Peyer's patch (tissue), 4 donors: ENCODE measurements around the gene NKD2.

Experiments used
- POLR2A ChIP-seq, 2 donors: fragments of 450-650 bp; IDR thresholded peaks; one replicate each; pipeline ENCODE4 v1.5.1; 2017; ENCODE audit warnings: antibody characterized with exemption in 2 of 2, mild to moderate bottlenecking in 2 of 2, moderate library complexity in 2 of 2
- TF ChIP-seq, protein P1 (sequence below), 6 experiments: fragments of 450-650 bp in 4 of 6; fragments of 200-600 bp in 2 of 6; sonication (generic) in 1 of 6; IDR thresholded peaks; one replicate each; pipeline ENCODE4 v1.5.1; 2017 to 2019; ENCODE audit warnings: antibody characterized with exemption in 6 of 6, mild to moderate bottlenecking in 3 of 6, moderate library complexity in 1 of 6

- TF ChIP-seq, protein P1, sequence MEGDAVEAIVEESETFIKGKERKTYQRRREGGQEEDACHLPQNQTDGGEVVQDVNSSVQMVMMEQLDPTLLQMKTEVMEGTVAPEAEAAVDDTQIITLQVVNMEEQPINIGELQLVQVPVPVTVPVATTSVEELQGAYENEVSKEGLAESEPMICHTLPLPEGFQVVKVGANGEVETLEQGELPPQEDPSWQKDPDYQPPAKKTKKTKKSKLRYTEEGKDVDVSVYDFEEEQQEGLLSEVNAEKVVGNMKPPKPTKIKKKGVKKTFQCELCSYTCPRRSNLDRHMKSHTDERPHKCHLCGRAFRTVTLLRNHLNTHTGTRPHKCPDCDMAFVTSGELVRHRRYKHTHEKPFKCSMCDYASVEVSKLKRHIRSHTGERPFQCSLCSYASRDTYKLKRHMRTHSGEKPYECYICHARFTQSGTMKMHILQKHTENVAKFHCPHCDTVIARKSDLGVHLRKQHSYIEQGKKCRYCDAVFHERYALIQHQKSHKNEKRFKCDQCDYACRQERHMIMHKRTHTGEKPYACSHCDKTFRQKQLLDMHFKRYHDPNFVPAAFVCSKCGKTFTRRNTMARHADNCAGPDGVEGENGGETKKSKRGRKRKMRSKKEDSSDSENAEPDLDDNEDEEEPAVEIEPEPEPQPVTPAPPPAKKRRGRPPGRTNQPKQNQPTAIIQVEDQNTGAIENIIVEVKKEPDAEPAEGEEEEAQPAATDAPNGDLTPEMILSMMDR (IDR thresholded peaks at IDR 0.05), result no peak
- no peak for TF ChIP-seq POLR2A (IDR thresholded peaks at IDR 0.05)
Measured at GRCh38 chr5:1045960-1046560, 37.5 kb downstream of the NKD2 start.
